ENCODE measurements around the gene SLK.

The SLK gene

DNA sequence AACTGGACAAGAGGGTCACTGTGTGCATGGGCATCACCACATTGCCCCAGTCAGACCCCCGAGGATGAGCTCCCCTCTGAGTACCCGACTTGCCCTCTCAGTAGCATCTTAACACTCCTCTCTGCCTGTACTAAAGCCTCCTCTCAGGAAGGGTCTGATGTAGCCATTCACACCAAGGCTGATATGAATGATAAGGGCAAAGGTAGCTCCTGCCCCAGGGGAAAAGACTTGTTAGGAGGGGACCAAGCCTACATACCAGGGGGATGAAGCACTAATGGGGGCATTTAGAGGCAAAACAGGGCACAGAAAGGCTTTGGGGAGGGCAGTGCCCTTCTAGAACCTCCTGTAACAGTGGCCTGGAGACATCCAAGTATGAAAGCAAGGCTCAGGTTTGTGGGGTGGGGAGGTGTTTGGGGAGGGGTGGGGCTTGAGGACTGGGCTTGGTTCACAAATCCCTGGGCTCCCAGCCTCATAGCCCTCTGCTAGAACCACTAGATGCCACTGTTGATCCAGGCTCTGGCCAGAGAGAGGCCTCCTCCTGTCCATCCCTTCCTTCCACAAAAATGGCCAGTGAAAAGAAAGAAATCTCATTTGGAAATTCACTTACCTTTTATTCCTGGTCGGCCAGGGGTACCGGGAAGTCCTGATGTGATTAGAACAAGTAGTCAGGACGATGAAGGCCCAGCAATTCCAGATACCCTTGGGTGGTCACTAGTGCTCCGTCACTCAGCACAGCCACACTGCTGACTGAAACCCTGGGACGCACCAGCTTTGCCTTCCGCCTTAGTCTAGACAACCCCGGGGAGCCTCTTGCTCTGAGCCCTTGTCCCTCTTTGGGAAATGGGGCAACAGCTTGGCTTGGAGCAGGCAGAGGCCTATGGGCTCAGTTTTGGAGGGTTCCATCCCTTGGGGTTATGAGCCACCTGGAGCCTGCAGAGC lies 78.5 kb downstream of the SLK start:
- peak; percentile 36 for TF ChIP-seq CTCF (IDR thresholded peaks at IDR 0.05; ENCODE audit: insufficient read depth, missing control alignments)
- no peak for FAIRE-seq
- no peak for DNase-seq (ENCODE audit: insufficient read length, low spot score)

DNA sequence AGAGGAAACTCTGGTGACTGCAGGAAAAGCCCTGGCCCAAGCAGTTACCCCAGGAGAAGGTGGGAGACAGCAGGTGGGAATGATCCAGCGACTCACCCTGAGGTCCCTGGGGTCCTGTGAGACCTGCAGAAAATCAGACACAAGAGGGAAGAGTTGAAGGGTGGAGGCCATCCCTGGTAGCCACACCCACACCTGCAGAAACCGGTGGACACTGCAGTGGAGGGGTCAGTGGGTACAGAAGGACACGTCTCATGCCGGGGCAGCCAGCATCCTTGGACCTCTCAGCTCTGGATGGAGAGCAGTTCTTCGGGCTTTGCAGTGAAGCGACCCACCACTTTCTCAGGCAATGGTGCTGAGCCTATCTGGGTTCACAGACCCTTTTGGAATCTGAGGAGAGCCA lies 79.7 kb downstream of the SLK start:
- no peak for FAIRE-seq
- no peak for DNase-seq (ENCODE audit: insufficient read length, low spot score)
- no peak for TF ChIP-seq CTCF (IDR thresholded peaks at IDR 0.05; ENCODE audit: insufficient read depth, missing control alignments)

GRCh38 chr10:104049504-104050250 lies 82.7 kb downstream of the SLK start:
- FAIRE-seq: no peak
- DNase-seq (ENCODE audit: insufficient read length, low spot score): no peak
- TF ChIP-seq CTCF (IDR thresholded peaks at IDR 0.05; ENCODE audit: insufficient read depth, missing control alignments): no peak

GRCh38 chr10:104052431-104052830 lies 85.5 kb downstream of the SLK start:
- no peak for FAIRE-seq

DNA sequence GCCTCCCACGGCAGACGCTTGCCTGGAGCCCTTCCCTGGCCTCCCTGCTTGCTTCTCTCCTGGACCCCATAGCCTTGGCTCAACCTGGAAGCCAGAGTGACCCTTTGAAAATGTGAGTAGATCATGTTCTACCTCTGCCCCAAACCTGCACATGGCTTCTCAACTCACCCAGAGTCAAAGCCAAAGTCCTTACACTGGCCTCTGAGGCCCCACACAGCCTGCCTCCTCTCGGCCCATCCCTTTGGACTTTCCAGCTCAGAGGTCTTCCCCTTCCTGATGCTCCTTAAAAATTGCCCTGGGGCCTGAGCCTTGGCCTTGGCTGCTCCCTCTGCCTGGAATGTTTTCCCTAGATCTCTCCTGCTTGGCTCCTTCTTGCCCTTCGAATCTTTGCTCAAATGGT lies 86.3 kb downstream of the SLK start:
- no peak for TF ChIP-seq CTCF (IDR thresholded peaks at IDR 0.05; ENCODE audit: insufficient read depth, missing control alignments)

More at GRCh38 chr10:104052431-104052830, 85.5 kb downstream of the SLK start:
- no peak for DNase-seq (ENCODE audit: insufficient read length, low spot score)
- TF ChIP-seq CTCF (IDR thresholded peaks at IDR 0.05; ENCODE audit: insufficient read depth, missing control alignments): no peak

GRCh38 chr10:104054430-104054829 lies 87.5 kb downstream of the SLK start:
- TF ChIP-seq CTCF (IDR thresholded peaks at IDR 0.05; ENCODE audit: insufficient read depth, missing control alignments): no peak
- FAIRE-seq (no peak), DNase-seq (ENCODE audit: insufficient read length, low spot score) (no peak)

More for the DNA sequence above, 86.3 kb downstream of the SLK start:
- FAIRE-seq: no peak
- DNase-seq (ENCODE audit: insufficient read length, low spot score): no peak

All from D721Med (cell line).